ENCODE measurements around the gene MAPKAPK3. TPM values are rescaled to one million over a fixed set of nuclear protein-coding genes. Genes with fewer than 3 reads are reported as not detected.

Gene MAPKAPK3
- total RNA-seq = 69.8 and 85.7 TPM in 2 replicates

DNA sequence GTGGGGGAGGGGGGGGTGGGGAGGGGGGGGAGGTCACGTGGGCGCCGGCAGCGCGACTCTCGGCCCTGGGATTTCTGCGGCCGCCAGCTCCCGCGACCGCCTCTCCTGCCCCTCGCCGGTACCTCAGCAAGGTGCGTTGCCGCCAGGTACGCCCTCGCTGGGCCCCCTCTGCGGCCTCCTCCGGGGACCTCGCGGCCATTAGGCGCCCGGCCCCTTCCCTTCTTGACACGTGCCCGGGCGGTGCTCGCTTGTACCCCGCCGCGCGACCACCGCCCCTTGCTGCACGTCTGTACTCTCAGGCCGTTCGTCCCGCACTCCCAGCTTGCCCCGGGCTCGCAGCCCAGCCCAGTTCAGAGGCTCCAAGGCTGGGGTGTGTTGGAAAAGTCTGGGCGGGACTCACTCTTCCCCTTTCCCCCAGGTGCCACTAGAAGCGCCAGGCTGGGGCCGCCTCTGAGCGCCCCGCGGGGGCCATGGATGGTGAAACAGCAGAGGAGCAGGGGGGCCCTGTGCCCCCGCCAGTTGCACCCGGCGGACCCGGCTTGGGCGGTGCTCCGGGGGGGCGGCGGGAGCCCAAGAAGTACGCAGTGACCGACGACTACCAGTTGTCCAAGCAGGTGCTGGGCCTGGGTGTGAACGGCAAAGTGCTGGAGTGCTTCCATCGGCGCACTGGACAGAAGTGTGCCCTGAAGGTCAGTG lies at the start of gene MAPKAPK3:
Gene MAPKAPK3, plus strand, starts transcription at position 56 of the 696 bp plus-strand sequence. Its CDS starts 415 bp downstream, at position 471.

DNA sequence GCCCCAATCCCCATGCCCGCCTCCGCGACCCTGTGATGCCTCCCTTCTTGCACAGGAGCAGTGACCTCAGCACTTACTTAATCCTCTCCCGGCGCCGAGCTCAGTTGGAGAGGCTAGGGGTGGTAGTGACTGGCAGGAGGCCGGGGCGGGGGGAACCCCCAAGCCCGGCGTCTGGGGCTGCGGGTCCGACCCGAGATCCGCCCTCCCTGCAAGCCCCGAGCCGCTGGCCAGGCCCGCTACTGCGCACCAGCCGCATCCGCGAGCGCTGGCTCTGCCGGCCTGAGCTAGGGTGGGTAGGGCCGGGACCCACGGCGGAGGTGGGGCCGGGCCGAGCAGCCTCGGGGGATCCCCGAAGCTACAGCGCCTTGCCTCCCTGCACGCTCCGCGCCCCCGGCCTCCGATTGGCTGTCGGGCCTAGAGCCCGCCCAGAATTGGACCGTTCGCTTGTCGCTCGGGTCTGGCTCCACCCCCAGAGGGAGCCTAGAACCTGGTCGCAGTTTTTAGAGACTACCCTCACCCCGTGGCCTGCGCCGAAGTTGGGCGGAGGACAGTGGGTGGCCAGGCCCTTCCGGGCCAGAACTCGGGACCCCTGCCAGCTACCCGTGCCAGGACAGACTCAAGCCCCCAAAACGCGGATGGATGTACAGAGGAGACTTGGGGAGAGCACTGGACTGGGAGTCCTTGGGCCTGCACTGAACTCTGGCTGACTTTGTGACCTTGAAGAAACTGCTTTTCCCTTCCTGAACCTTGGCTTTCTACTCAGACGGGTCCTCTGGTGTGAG lies 49.4 kb upstream of the MAPKAPK3 start, which contains the start of gene C3orf18:
Gene C3orf18, minus strand, starts transcription at position 362 of the 782 bp plus-strand sequence. CDS start 2,048 bp downstream, outside the sequence.

DNA sequence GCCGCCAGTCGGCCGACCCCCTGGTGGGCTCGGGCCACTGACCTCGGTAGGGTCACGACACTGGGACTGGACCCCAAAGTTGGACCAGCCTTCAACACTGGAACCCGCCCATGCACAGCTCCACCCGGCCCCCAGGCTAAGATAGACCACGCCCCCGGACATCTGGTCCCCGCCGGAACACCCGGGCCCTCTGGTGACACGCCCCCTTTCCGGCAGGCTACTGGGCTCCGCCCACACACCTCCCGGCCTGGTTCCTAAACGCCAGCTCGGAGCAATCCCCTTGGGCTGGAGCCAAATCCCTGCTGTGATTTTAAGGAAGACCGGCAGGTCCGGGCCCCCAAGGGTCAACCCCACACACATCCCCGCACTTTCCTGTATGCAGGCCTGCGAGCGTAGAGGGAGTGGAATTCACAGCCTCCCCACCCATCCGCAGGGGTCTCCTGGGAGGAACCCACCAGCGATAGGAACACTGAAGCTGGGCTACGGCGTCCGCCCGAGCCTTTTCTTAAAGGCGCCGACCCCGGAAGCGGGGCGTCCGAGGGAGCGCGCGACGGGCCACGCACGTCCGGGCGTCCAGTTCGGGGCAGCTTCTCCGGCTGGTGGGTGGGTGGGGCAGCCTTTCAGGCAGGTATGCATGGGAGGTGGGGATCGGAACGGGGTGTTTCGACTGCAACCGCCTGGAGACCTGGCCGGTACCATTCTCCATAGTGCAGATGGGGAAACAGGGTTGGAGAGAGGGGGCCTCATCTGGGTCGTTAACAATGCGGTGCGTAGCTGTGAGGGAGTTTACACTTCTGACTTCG lies 47.8 kb upstream of the MAPKAPK3 start, which contains the start of gene HEMK1:
Gene HEMK1, plus strand, starts transcription at position 576 of the 803 bp plus-strand sequence. CDS start 1,583 bp downstream, outside the sequence.

DNA sequence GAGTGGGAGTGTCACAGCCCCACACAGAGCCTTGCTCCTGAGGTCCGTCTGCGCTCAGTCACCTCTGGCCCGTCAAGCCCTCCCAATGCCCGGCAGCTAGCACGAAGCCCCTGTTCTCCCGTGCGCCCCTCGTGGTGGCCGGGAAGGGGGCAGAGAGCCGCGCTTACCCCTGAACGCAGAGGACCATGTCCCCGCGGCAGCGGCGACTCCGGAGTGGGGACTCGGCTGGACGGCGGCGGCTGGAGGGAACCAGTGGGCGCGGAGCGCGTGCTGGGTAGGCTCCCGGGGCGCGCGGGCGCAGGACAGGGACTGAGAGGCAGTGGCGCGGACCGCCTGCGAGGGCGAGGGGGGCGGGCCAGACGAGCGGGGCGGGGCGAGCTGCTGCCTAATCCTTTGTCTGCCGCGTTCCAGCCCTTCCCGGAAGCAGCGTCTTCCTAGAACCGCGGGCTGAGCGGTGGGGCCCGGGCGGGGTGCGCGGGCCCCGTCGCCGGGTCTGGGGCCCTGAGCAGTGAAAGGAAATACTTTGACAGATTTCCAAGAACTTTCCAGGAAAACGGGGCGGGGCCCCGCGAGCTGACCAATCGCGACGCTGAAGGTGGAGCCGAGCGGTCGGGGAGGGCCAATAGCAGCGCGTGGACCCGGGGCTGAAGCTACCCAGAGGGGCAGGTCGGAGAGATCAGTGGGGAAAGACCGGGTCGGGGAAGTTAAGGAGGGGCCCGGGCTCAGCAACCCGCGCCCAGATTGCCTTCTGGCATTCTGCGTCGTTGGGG lies 5.3 kb upstream of the MAPKAPK3 start, which contains the start of gene CISH:
Gene CISH, minus strand, starts transcription at position 311 of the 770 bp plus-strand sequence. Its CDS starts 124 bp downstream, at position 187.

DNA sequence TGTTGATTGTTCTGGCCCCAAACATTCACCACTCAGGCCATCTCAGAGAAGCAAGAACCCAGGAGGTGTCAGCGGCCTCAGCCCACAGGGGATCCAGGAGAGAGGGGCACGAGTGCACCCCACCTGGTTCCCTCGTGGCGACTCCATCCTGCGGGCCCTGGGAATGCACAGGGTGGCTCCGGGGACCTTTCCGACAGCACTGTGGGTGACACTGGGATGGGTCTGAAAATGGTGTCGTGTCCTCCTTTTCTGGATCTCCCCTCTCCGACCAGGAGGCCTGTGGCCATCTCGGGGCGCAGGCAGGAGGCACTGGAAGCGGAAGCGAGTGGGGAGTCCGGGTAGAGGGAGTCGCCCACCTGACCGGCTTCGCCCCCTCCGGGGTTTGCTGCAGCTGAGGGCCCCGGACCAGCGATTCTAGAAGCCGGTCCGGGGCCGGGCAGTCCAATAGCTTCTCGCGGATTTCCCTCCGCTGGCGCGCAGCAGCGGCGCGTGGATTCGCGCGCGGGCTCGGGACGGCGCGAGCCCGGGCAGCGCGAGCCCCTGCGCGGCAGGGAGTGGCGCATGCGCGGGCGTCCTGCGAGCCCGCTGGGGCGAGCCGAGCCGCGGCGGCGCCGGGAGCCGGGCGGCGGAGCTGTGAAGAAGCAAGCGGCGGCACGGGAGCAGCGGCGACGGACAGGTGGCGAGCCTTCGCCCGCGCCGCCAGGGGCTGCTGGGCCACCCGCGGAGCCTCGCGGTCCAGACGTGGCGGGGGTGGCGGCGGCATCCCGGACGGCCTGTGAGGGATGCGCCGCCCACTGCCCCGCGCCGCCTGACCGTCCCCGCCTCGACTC lies 57.6 kb downstream of the MAPKAPK3 start, which contains the start of gene DOCK3:
Gene DOCK3, plus strand, starts transcription at position 579 of the 830 bp plus-strand sequence. CDS start 337 bp downstream, outside the sequence.

Other genes starting within 250 kb of the MAPKAPK3 start
- gene CACNA2D2, start 113.5 kb upstream of the MAPKAPK3 start, total RNA-seq = under 0.01 TPM in 1 of 2 replicates, not detected in the other
- 17.2 and 20.0 TPM in 2 replicates for gene C3orf18, start 49.4 kb upstream of the MAPKAPK3 start, total RNA-seq
- gene HEMK1, start 47.6 kb upstream of the MAPKAPK3 start, total RNA-seq = 10.3 and 16.4 TPM in 2 replicates
- 0.53 and 0.68 TPM in 2 replicates for gene CISH, start 5.4 kb upstream of the MAPKAPK3 start, total RNA-seq
- gene DOCK3, start 57.8 kb downstream of the MAPKAPK3 start, total RNA-seq = 0.25 and 0.53 TPM in 2 replicates

Measured in aortic smooth muscle cell (primary cell).